Measurements from ENCODE around the gene SEC16A.

DNA sequence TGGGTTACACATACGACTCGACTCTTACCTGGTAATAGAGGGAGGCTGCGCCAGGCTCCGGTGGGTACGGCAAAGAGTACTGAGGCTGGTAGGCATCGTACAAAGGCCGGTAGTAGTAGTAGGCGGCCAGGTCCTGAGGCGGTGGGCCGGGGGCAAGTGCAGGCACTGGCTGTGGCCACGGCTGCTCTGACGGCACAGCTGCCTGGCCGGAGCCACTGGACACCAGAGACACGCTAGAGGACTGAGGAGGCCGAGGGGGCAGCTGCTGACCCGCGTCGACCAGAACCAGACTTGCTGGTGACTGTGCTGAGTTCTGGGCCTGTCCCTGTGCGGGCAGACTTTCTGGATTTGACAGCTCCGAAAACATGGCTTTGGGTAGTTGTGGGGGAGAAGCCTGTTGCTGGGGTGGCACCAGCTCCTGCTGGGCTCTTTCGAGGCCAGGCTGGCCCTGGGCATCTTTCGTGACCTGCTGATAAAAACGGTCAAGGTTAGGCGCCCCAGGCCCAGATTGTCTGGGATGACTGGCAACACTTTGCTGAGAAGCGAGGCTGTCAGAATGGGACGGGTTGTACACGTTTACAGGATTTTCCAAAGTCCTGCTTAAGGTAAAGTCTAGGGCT lies 8.7 kb downstream of the SEC16A start:
- TF ChIP-seq POLR2A (IDR thresholded peaks at IDR 0.05) = no peak
- TF ChIP-seq, protein P1, sequence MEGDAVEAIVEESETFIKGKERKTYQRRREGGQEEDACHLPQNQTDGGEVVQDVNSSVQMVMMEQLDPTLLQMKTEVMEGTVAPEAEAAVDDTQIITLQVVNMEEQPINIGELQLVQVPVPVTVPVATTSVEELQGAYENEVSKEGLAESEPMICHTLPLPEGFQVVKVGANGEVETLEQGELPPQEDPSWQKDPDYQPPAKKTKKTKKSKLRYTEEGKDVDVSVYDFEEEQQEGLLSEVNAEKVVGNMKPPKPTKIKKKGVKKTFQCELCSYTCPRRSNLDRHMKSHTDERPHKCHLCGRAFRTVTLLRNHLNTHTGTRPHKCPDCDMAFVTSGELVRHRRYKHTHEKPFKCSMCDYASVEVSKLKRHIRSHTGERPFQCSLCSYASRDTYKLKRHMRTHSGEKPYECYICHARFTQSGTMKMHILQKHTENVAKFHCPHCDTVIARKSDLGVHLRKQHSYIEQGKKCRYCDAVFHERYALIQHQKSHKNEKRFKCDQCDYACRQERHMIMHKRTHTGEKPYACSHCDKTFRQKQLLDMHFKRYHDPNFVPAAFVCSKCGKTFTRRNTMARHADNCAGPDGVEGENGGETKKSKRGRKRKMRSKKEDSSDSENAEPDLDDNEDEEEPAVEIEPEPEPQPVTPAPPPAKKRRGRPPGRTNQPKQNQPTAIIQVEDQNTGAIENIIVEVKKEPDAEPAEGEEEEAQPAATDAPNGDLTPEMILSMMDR (IDR thresholded peaks at IDR 0.05) = no peak

All from body of pancreas (tissue), 4 donors.